HL-60/S4 treated with phorbol 12-myristate 13-acetate at 8.2 ng/mL for 4 days and 3 days (cell line): Measurements from ENCODE around the gene EVX1.

Experiments
- in situ Hi-C: fragments of 300-500 bp; cut with MboI; formaldehyde crosslinking; loops from 2 replicates; pipeline ENCODE4 v1.15.0; 2022; ENCODE audit warnings: low sequenced_read_pairs

Gene EVX1

GRCh38 chr7:27223941-27224575 lies 18.5 kb upstream of the EVX1 start:
- in situ Hi-C loops, result no loop called here

- in situ Hi-C loops, result no loop called here
Observed at GRCh38 chr7:27224983-27225934, 17.3 kb upstream of the EVX1 start.

GRCh38 chr7:27229448-27229847 lies 13.2 kb upstream of the EVX1 start:
- in situ Hi-C loops, result no loop called here

- in situ Hi-C loops, result no loop called here
Observed at GRCh38 chr7:27235387-27236311, 7.0 kb upstream of the EVX1 start.

GRCh38 chr7:27237735-27238334 lies 4.8 kb upstream of the EVX1 start:
- in situ Hi-C loops, result no loop called here

GRCh38 chr7:27238979-27239386 lies 3.6 kb upstream of the EVX1 start:
- in situ Hi-C loops, result no loop called here

- in situ Hi-C loops, result no loop called here
Observed at GRCh38 chr7:27239387-27240014, 3.1 kb upstream of the EVX1 start.

GRCh38 chr7:27240015-27240731 lies 2.4 kb upstream of the EVX1 start:
- in situ Hi-C loops, result no loop called here

- in situ Hi-C loops, result no loop called here
Observed at GRCh38 chr7:27241189-27242056, 1.2 kb upstream of the EVX1 start.

GRCh38 chr7:27242154-27242553 lies 448 bp upstream of the EVX1 start:
- in situ Hi-C loops, result no loop called here

GRCh38 chr7:27243340-27244163 lies 950 bp downstream of the EVX1 start:
- in situ Hi-C loops, result no loop called here

- in situ Hi-C loops, result no loop called here
Observed at GRCh38 chr7:27244488-27245123, 2.0 kb downstream of the EVX1 start.

GRCh38 chr7:27245124-27245797 lies 2.7 kb downstream of the EVX1 start:
- in situ Hi-C loops, result no loop called here

GRCh38 chr7:27245798-27246691 lies 3.4 kb downstream of the EVX1 start:
- in situ Hi-C loops, result no loop called here

- in situ Hi-C loops, result no loop called here
Observed at GRCh38 chr7:27247000-27247399, 4.4 kb downstream of the EVX1 start.
